GM19397 (cell line): ENCODE results near the gene NAGA.
"Not testable (repeated sequence)": the region's sequence is repeated elsewhere in the genome, so short reads cannot be mapped to it uniquely, and the experiment has no call there.

ENCODE experiments used
- ATAC-seq: cut with Tn5 transposase; IDR thresholded peaks from one replicate; pipeline ENCODE4 v1.9.1; 2021; ENCODE audit warnings: mild to moderate bottlenecking, moderate library complexity; ENCODE audit not compliant: unreplicated experiment

Gene NAGA

GRCh38 chr22:42076764-42077485, 6.3 kb upstream of the NAGA start:
- ATAC-seq = no peak

- no peak for ATAC-seq
Measured at GRCh38 chr22:42074846-42075676, 4.4 kb upstream of the NAGA start.

- no peak for ATAC-seq
Measured at GRCh38 chr22:42074132-42074811, 3.7 kb upstream of the NAGA start, which contains the start of gene PHETA2. Gene PHETA2 (plus strand): TSS chr22:42074248. CDS start chr22:42077294, 3,046 bp downstream.

- no peak for ATAC-seq
Measured at GRCh38 chr22:42073621-42074041, 3.0 kb upstream of the NAGA start.

GRCh38 chr22:42072606-42073330, 2.2 kb upstream of the NAGA start:
- no peak for ATAC-seq

GRCh38 chr22:42071508-42071907, 896 bp upstream of the NAGA start:
- ATAC-seq = not testable (repeated sequence)

- ATAC-seq = no peak
Measured at GRCh38 chr22:42069801-42070516, 653 bp downstream of the NAGA start.

GRCh38 chr22:42068291-42068690, 2.3 kb downstream of the NAGA start:
- ATAC-seq = no peak

GRCh38 chr22:42067671-42068251, 2.9 kb downstream of the NAGA start:
- ATAC-seq = no peak

GRCh38 chr22:42066937-42067336, 3.7 kb downstream of the NAGA start:
- ATAC-seq = no peak

GRCh38 chr22:42066126-42066761, 4.4 kb downstream of the NAGA start:
- no peak for ATAC-seq

GRCh38 chr22:42065438-42066125, 5.0 kb downstream of the NAGA start:
- no peak for ATAC-seq

- no peak for ATAC-seq
Measured at GRCh38 chr22:42064629-42065028, 6.0 kb downstream of the NAGA start.

GRCh38 chr22:42062506-42063170, 8.0 kb downstream of the NAGA start:
- no peak for ATAC-seq

GRCh38 chr22:42061041-42061440, 9.6 kb downstream of the NAGA start:
- ATAC-seq = no peak

GRCh38 chr22:42060489-42060888, 10.1 kb downstream of the NAGA start:
- ATAC-seq = no peak

- no peak for ATAC-seq
Measured at GRCh38 chr22:42056757-42057511, 13.7 kb downstream of the NAGA start.

- ATAC-seq = no peak
Measured at GRCh38 chr22:42052765-42053164, 17.8 kb downstream of the NAGA start.
